Measurements from ENCODE around the gene REPS1.
"Not testable (repeated sequence)": the region's sequence is repeated elsewhere in the genome, so short reads cannot be mapped to it uniquely, and the experiment has no call there.

The REPS1 gene

DNA sequence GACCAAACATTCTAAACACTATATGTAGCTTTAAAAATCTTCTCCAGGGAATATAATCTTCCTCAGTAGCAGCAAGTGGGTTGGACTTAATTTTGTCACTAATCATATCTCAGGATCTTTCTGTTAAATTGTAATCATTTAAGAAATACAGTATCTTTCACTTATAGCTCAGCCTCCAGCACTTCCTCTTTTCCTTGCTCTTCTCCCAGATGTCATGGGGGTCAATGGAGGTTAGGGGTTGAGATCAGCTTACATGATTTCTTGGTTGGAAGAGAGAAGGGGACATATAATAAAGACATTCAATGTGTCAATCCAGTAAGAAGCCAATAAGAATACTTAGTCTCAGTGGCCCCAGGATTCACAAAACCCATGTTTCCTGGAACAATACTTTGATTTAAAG lies 15.7 kb upstream of the REPS1 start:
- no peak for DNase-seq

DNA sequence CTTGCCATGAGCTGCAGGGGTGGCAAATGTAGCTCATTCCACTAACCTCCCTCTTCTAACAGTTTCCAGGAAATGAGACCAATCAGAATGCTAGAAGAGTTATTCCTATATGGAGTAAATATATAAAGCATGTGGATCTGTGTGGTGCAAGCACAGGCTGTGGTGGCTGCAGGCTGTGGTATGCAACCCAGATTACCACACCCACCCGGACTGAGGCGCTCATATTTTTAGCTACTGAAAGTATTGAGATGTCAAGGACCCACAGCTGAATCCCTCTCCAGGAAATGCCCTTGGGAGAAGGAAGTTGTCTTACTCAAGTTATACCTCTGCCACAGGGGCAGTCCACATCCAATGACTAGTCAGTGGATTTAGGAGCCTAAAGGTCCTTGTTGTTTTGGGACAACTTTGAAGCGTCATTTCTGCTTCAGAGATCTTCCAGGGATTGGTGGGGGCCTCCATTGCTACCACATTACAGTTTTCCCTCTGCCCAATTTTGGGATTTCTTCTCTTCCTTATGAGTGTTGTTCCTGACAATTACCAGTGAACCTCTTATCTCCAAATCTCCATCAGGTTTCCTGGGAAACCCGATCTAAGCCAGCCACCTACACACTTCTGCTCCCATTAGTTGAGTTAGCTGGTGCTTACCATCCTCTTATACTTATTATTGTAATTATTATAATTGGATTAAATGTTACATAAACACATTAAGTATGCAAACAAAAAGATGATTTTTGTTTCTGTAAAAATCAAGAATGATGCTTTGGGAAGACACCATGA lies 12.1 kb upstream of the REPS1 start:
- no peak for DNase-seq

DNA sequence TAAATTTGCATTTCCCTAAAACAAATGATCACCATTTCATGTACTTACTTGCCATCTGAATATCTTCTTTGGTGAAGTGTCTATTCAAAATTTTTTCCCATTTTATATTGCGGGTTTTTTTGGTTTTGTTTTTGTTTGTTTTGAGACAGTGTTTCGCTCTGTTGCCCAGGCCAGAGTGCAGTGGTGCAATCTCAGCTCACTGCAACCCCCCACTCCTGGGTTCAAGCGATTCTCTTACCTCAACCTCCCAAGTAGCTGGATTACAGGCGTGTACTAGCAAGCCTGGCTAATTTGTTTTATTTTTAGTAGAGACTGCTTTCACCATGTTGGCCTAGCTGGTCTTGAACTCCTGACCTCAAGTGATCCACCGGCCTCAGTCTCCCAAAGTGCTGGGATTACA lies 9.1 kb upstream of the REPS1 start:
- no peak for DNase-seq

DNA sequence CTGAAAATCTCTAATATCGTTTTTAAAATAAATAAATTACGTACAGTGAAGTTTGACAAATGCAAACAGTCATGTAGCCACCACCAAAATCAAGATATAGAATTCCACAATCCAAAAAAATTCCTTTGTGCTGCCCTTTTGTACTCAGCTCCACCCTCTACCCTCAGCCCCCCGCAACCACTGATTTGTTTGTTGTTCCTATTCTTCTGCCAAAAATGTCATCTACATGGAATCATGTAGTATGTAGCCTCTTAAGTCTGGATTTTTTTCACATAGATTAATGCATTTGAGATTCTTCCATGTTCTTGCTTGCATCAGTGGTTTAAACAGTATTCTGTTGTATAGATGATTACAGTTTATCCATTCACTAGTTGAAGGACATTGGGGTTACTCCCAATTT lies 8.5 kb upstream of the REPS1 start:
- DNase-seq = no peak

DNA sequence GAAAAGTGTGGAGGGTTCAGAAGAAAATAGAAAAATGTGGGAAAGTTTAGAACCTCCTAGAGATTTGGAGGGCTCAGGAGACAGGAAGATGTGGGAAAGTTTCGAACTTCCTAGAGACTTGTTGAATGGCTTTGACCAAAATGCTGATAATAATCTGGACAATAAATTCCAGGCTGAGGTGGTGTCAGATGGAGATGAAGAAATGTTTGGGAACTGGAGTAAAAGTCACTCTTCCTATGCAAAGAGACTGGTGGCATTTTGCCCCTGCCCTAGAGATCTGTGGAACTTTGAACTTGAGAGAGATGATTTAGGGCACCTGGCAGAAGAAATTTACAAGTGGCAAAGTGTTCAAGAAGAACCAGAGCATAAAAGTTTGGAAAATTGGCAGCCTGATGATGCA lies 5.4 kb upstream of the REPS1 start:
- not testable (repeated sequence) for DNase-seq

DNA sequence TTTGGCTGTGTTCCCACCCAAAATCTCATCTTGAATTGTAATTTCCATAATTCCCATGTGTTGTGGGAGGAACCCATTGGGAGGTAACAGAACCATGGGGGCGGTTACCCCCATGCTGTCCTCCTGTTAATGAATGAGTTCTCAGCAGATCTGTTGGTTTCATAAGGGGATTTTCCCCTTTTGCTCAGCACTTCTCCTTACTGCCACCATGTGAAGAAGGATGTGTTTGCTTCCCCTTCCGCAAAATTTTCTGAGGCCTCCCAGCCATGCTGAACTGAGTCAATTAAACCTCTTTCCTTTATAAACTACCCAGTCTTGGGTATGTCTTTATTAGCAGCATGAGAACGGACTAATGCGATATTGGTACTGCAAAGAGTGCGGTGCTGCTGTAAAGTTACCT lies 4.9 kb upstream of the REPS1 start:
- not testable (repeated sequence) for DNase-seq

DNA sequence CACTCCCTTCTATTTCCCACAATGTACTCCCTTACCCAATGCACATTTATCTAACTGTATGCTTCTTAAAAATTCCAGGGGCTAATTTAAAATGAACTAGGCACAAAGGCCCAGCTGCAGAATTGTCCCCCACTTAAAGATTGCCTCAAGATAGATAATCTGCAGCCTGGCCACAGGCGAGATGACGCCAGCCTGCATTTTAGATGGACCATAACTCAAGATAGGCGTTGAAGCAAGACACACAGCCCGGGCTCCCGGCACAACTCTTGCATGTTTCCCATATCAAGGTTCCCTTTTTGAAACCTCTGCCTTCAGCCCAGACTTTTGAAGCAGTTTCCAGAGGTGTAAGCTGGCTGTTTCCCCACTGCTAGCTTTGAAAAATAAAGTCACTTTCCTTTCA lies 3.2 kb upstream of the REPS1 start:
- no peak for DNase-seq

DNA sequence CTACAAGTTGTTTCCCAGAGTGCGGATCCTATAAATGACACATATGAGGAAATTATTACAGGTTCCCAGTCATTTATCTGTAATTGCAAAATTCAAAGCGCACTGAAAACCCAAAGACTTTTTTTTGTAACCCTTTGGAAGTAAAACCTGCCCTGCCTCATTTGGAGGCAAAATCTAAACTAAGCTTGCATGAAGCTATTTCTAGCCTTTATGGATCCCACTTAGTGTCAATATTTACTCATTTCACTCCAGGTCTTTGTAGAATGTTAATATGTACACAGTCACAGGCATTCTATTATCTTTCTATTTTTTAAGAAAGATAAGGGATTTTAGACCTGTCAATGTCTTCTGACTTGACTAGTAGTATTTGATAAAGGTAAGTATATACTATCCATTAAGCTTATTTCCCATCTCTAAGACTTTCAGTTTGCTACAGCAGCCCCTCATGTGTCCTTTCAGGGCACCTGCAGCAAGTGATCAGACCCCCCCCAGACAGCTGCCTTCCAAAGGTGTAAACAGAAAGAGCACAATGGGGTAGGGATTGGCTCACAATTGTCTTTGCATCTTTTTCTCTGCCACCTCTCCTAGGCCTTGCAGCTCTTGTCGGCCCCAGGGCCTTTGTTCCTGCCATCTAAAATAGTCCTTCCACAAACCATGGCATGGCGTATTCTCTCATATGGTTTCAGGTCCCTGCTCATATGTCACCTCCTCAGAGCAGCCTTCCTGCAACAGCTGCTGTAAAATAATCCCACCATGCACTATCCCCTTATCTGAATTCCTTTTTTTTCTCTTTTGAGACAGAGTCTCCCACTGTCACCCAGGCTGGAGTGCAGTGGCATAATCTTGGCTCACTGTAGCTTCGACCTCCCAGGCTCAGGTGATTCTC lies 1.3 kb upstream of the REPS1 start:
- DNase-seq = no peak

DNA sequence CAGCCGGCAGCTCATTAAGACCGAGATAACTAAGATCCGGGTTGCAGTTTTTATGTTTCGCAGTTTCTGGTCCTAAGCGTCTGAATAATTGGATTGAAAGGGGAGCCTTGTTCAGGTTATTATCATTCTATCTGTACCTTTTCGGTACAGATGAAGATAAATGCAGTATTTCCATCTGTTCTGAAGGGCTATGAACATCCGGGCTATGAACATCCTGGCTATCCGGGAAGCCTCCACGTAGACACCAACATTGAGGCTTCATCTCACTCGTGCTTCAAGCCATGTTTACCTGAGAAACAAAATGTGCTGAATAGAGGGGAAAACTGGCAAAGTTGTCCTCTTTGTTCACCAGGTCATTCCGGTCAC lies 399 bp upstream of the REPS1 start:
- no peak for DNase-seq

DNA sequence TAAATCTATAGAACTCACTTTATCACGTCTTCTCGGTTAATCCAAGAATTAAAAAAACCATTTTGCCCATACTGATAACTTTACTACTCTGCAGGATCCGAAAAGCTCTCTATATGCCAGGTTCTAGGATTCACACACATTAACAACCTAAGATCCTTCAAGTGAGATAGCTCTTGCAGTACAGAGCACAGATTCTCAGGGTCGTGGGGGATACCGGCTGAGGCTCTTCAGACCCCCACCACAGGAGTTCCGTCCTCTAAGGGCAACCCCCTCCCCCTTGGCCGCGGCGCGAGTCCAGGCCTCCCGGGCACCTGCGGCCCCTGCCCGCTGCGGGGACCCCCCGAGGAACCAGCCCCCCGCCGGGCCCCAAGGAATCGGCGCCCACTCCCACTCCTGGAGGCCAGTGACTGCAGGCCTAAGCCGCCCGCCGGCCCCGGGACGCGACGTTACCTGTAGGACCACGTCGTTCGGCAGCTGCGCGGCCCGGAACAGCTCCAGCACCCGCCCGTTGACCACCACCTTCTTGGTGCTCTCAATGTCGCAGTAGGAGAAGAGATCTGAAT lies 892 bp downstream of the REPS1 start:
- no peak for DNase-seq

DNA sequence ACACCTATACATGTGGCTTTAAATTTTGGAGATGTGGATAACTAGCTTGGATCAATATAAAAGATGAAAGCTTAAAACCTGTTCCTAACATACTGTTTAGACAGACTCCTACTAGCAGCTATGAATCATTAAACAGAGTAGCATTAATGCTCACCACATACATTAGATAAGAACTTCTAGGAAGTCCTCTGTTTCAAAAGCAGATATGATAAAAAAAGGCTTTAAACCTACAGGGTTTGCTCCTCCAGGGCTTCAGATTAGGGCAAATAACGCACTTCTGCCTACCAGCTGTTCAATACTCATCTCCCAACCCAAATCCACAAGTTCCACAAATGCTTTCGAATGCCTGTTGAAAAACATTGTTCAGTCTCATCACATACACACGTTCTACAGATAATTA lies 1.5 kb downstream of the REPS1 start:
- DNase-seq = no peak

DNA sequence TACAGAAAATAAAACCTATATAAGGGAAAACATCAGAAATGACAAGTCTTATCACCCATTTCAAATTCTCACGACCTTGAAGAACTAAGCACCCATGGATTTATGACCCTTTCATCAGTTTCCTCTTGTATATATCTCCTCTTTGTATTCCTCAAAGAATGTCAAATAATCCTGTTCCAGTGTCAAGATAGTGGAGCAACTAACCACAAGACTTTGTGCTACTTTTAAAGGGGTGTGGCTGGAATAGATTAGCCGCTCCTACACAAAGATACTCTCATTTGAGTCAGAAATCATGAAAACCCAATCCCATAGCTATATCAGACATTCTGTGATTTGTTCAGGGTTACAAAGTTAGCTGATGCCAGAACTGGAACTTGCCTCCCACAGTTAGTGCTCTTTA lies 6.6 kb downstream of the REPS1 start:
- DNase-seq = no peak

DNA sequence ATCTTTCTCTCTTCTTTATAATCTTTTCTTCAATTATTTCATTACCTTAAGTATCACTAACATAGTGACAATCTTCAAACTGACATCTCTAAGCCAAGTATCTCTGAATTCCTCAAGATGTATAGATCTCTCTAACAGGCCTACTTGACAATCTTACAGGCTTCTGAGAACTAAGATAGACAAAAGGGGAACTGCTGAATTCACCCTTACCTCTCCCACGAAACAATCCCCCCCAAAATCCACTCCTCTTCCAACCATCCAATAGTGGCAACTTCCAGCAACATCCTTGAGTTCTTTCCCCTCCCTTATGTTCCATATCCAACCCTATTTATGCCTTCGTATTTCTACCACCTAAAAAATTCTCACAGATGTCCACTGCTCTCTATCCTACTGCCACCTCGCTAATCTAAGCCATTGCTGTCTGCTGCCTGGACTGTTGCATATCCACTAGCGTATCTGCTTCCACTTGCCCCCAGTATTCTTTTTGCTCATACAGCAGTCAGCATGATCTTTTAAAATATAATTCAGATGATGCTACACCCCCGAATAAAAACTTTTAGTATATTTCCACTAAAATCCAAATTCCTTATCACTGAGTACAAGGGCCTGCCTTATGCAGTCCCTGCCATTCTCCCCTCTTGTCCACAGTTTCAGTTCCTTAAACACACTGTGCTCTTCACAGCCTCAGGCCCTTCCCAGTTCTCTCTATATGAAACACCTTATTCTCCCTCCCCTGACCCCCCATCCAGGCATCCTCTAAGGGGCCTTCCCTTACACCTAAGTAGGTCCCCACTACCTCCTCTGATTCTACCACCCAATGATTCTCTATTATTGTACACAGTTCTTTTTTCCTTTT lies 8.0 kb downstream of the REPS1 start:
- no peak for DNase-seq

DNA sequence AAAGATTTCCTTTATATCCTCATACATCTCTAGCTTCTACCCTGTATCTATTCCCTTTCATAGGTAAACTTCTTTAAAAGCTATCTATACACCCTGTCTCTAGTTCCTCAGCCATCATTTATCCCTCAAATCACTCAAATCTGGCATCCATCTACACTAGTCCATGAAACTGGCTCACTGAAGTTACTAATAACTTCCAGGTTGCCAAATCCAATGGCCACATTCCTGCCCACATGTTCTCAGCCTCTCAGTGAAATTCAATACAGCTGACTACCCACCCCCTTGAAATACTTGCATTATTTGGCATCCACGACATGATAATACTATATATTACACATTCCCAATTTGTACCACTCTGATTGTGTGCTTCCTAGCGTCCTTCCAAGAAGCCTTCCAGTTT lies 8.7 kb downstream of the REPS1 start:
- DNase-seq = no peak

DNA sequence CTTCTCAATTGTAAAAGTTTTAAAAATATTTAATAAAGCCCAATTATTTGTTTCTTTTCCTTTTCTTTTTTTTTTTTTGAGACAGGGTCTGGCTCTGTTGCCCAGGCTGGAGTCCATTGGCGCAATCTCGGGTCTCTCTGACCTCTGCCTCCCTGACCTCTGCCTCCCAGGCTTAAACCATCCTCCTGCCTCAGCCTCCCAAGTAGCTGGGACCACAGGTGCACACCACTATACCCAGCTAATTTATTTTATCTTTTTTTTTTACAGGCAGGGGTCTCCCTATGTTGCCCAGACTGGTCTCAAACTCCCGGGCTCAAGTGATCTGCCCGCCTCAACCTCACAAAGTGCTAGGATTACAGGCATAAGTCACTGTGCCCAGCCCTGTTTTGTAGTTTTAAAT lies 9.8 kb downstream of the REPS1 start:
- no peak for DNase-seq

DNA sequence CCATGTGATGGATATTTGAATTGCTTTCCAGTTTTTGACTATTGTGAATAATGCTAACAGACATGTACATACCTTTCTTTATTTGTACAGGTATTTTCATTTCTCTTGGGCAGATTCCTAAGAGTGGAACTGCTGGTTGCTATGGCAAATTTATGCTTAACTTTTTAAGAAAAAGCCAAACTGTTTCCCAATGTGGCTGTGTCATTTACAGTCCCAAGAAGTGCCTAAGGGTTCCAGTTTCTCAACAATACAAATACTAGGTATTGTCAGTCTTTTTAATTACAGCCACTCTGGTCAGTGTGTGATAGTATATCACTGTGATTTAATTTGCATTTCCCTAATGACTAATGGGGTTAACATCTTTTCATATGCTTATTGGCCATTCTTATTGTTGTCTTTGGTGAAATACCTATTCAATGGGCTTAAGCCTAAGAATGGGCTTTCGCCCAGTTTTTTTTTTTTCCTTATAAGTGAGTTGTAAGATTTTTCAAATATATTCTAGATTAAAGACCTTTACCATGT lies 10.3 kb downstream of the REPS1 start:
- DNase-seq = no peak

DNA sequence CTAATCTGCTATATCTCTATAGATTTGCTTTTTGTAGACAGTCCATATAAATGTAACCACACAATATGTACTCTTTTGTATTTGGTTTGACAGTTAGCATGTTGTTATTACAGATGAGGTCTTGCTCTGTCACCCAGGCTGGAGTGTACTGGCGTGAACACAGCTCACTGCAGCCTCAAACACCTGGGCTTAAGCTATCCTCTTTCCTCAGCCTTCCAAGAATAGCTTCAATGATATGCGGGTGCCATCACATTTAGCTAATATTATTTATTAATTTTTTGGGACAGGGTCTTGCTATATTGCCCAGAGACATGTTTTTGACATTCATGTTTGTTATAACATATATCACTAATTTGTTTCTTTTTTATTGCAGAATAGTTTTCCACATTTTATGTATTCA lies 10.8 kb downstream of the REPS1 start:
- no peak for DNase-seq

DNA sequence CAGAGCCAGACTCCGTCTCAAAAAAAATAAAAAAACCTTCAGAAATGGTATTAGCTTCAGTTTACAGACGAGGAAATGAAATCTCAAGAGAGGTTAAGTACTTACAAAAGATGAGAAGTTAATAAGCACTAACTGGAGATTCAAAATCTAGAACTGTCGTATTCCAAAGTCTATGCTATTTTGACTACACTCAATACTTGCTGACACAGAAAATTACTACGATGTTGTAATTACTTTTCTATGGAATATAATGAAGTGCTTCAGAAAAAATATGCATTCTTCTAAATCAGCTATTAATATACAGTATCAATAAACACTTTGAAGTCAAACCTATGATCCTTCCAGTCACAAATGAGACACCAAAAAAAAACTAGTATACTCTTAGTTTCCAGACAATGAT lies 12.2 kb downstream of the REPS1 start:
- no peak for DNase-seq

DNA sequence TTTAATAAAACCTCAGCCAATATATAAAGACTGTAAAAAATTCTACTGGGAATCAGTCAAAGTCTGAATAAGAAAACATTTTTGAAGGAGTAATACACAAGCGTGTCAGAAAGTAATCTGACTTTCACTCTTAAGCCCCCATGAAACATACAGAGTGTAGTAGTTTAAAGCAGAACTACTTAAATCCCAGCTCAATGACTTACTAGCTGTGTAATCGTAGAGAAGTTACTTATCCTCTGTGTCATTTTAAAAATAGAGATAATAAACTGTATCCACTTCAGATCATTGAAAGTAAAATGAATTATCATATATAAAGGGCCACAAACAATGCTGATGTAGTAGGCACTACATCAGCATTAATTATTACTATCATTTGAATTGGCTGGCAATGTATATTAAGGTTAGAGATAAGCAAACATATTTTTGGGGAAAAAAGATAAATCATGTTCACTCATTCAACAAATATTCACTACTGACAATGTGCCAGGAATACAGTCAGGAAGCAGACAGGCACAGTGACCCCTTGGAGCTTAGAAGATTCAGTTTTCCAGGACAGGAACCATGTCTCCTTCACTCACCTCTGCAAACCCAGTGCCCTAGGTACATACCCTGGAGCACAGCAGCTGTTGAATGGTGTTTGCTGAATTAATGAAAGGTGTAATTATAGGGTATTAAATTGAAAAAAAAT lies 14.4 kb downstream of the REPS1 start:
- no peak for DNase-seq

DNA sequence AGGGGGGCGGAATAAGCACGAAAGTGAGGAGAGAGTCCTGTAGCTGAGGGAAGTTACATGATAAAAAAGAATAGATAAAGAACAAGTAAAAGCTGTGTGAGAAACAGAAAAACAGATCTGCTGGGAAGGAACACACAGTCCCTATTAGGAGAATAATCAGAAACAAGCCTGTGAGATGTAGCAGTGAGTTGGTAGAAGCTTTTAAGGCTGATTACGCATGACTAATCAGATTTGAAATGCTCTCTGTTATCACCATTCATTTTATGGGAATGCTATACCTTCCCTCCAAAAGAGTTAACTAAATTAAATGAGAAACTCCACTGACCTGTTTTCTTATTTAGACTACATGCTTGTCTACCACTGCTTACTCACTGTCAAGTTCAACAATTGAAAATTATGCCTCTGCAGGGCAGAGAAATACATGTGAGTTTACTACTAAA lies 15.8 kb downstream of the REPS1 start:
- DNase-seq = no peak

DNA sequence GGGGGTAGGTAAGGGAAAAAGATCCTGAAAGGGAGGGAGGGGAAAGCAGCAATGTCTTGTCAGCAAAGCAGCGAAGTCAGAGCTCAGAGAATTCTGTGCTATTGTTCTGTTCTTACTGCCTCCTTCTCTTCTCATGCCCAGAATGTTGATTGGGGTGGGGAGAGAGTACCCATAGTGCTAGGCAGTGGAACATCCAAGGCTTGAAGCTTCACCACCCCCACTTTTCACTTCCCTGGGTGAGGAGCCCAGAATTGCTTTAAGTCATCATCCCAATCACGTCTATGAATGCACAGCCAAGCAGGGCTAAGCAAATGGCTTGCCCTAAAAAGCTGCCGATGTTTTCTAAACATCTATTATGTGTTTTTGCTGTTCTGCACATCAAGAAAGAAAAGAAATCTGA lies 16.5 kb downstream of the REPS1 start:
- no peak for DNase-seq

DNA sequence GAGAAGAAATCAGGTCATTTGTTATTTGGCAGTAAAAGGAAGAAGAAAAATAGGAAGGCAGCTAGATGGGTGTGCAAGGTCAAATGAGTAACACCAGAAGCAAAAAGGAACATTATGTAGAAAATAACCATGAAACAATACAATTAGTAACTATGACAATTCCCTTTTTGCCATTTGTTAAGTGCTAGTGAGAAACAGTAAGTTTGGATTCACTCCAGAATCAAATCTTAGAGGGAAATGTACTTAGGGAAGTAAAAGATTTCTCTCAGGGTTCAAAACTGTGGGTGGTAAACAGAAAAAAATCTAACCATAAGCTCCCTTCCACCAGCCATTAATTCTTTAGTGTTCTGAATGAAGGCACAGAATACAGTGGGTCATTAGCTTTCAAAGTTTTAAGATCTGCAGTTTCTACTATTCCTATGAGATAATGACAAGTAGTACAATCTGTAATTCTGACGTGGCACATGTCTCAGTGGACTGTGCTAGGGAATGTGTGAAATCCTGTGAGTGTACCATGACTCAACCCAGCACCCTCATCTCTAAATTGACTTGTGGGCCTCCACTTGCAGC lies 17.1 kb downstream of the REPS1 start:
- DNase-seq = no peak
